Skeletal muscle tissue (tissue), 4 donors: ENCODE measurements around the gene SPAG9. TPM values are rescaled to one million over a fixed set of nuclear protein-coding genes. Genes with fewer than 3 reads are reported as not detected.

Experiments used
- H3K27ac ChIP-seq: one replicate; pipeline ENCODE4 v1.7.0; 2013; ENCODE audit warnings: mild to moderate bottlenecking, low read depth, low read length, inconsistent platforms
- H3K27me3 ChIP-seq, 3 donors: one replicate each; pipeline ENCODE4 v1.7.0; 2013; ENCODE audit warnings: low read length in 3 of 3; ENCODE audit not compliant: control insufficient read depth in 3 of 3, insufficient read depth in 3 of 3
- H3K36me3 ChIP-seq, 3 donors: one replicate each; pipeline ENCODE4 v1.7.0; 2013; ENCODE audit warnings: low read length in 3 of 3; ENCODE audit not compliant: control insufficient read depth in 3 of 3, insufficient read depth in 3 of 3
- H3K4me1 ChIP-seq, 3 donors: one replicate each; pipeline ENCODE4 v1.7.0; 2013; ENCODE audit warnings: low read length in 3 of 3, mild to moderate bottlenecking in 3 of 3; ENCODE audit not compliant: control insufficient read depth in 3 of 3, insufficient read depth in 3 of 3
- H3K4me3 ChIP-seq, 3 donors: one replicate each; pipeline ENCODE4 v1.7.0; 2013; ENCODE audit warnings: low read length in 3 of 3
- H3K9ac ChIP-seq, 3 donors: one replicate each; pipeline ENCODE4 v1.7.0; 2013; ENCODE audit warnings: low read length in 3 of 3, mild to moderate bottlenecking in 3 of 3, moderate library complexity in 2 of 3, low read depth in 1 of 3
- H3K9me3 ChIP-seq, 3 donors: one replicate each; pipeline ENCODE4 v1.7.0; 2013; ENCODE audit warnings: low read length in 3 of 3; ENCODE audit not compliant: control insufficient read depth in 3 of 3
- total RNA-seq: library from RNA; depleted of rRNA; stranded (reverse); fragments of >200 nt; gene quantifications from one replicate; pipeline ENCODE4 v1.2.3, GENCODE V29; 2014
- donor health status: Osteomylitis.

SPAG9 gene
- total RNA-seq: 92.9 TPM

GRCh38 chr17:51120739-51121619, at the start of gene SPAG9:
TSS of gene SPAG9 (minus strand) at chr17:51120868. CDS start at chr17:51120656, 212 bp downstream.
- Histone ChIP-seq H3K27me3 (no peaks in the 10 kb centered on the region), H3K4me1 (peaks cover 17 to 39% (median 23%) of the 10 kb centered on the region in 3 donors), H3K27ac (peak within 1 kb of the TSS; percentile 100), H3K9ac (peak within 1 kb of the TSS; percentile 97 to 100 (median 99)), H3K9me3 (no peaks in the 10 kb centered on the region), H3K36me3 (no peaks in the 10 kb centered on the region), H3K4me3 (peak within 1 kb of the TSS; percentile 90 to 100 (median 98))

- Histone ChIP-seq H3K9me3 (no peaks in the 10 kb centered on the region), H3K4me1 (peaks cover 10 to 17% (median 15%) of the 10 kb centered on the region in 3 donors), H3K4me3 (no peak overlapping the region), H3K27me3 (no peaks in the 10 kb centered on the region), H3K9ac (no peak overlapping the region), H3K27ac (no peak overlapping the region), H3K36me3 (peaks cover 7 to 30% (median 25%) of the 10 kb centered on the region in 3 donors)
These were observed 48.7 kb upstream of the SPAG9 start for GRCh38 chr17:51169340-51169739.

GRCh38 chr17:51166987-51167931, 46.6 kb upstream of the SPAG9 start:
- no peaks in the 10 kb centered on the region for H3K27me3 ChIP-seq
- H3K9ac ChIP-seq: peak overlapping the region; percentile 83 to 92 (median 91)
- H3K9me3 ChIP-seq: no peaks in the 10 kb centered on the region
- H3K4me3 ChIP-seq: peak overlapping the region; percentile 70 to 96 (median 93)
- H3K27ac ChIP-seq: peak overlapping the region; percentile 94
- peaks cover 10 to 17% (median 15%) of the 10 kb centered on the region in 3 donors for H3K4me1 ChIP-seq
- peaks cover 7 to 27% (median 26%) of the 10 kb centered on the region in 3 donors for H3K36me3 ChIP-seq

GRCh38 chr17:51166198-51166986, 45.7 kb upstream of the SPAG9 start, which contains the start of gene NME2:
TSS of gene NME2 (plus strand) at chr17:51166411. CDS start at chr17:51166831, 420 bp downstream.
- Histone ChIP-seq H3K9ac (peak within 1 kb of the TSS; percentile 91 to 94 (median 92)), H3K27ac (peak within 1 kb of the TSS; percentile 94), H3K4me3 (peak within 1 kb of the TSS; percentile 90 to 96 (median 93)), H3K27me3 (no peaks in the 10 kb centered on the region), H3K36me3 (peaks cover 14 to 32% (median 29%) of the 10 kb centered on the region in 3 donors), H3K4me1 (peaks cover 10 to 17% (median 15%) of the 10 kb centered on the region in 3 donors), H3K9me3 (no peaks in the 10 kb centered on the region)

- Histone ChIP-seq H3K9ac (peak overlapping the region; percentile 91 to 94 (median 92)), H3K27me3 (no peaks in the 10 kb centered on the region), H3K4me3 (peak overlapping the region; percentile 90 to 96 (median 93)), H3K4me1 (peaks cover 10 to 17% (median 15%) of the 10 kb centered on the region in 3 donors), H3K9me3 (no peaks in the 10 kb centered on the region), H3K27ac (peak overlapping the region; percentile 94), H3K36me3 (peaks cover 18 to 31% (median 28%) of the 10 kb centered on the region in 3 donors)
These were observed 45.1 kb upstream of the SPAG9 start for GRCh38 chr17:51165680-51166197.

GRCh38 chr17:51164911-51165679, 44.4 kb upstream of the SPAG9 start:
- Histone ChIP-seq H3K27me3 (no peaks in the 10 kb centered on the region), H3K36me3 (peaks cover 22 to 32% (median 25%) of the 10 kb centered on the region in 3 donors), H3K27ac (peak overlapping the region; percentile 94), H3K4me1 (peaks cover 10 to 17% (median 15%) of the 10 kb centered on the region in 3 donors), H3K9ac (peak overlapping the region; percentile 91 to 94 (median 92)), H3K4me3 (peak overlapping the region; percentile 90 to 96 (median 93)), H3K9me3 (no peaks in the 10 kb centered on the region)

GRCh38 chr17:51161541-51161940, 40.9 kb upstream of the SPAG9 start:
- no peak overlapping the region for H3K4me3 ChIP-seq
- H3K9ac ChIP-seq: no peak overlapping the region
- H3K27ac ChIP-seq: no peak overlapping the region
- no peaks in the 10 kb centered on the region for H3K9me3 ChIP-seq
- peaks cover 10 to 11% (median 11%) of the 10 kb centered on the region in 3 donors for H3K4me1 ChIP-seq
- no peaks in the 10 kb centered on the region for H3K27me3 ChIP-seq
- H3K36me3 ChIP-seq: peaks cover 21 to 35% (median 23%) of the 10 kb centered on the region in 3 donors

- Histone ChIP-seq H3K36me3 (peaks cover 23 to 38% (median 30%) of the 10 kb centered on the region in 3 donors), H3K4me1 (peaks cover 0 to 3% (median under 1%) of the 10 kb centered on the region in 3 donors), H3K9ac (no peak overlapping the region), H3K4me3 (no peak overlapping the region), H3K9me3 (no peaks in the 10 kb centered on the region), H3K27ac (no peak overlapping the region), H3K27me3 (no peaks in the 10 kb centered on the region)
These were observed 38.9 kb upstream of the SPAG9 start for GRCh38 chr17:51159604-51160003.
